ENCODE measurements around the gene OR52I1. TPM values are rescaled to one million over a fixed set of nuclear protein-coding genes. Genes with fewer than 3 reads are reported as not detected.

Gene OR52I1
- total RNA-seq, 4 donors from 2014 or later, result not detected

DNA sequence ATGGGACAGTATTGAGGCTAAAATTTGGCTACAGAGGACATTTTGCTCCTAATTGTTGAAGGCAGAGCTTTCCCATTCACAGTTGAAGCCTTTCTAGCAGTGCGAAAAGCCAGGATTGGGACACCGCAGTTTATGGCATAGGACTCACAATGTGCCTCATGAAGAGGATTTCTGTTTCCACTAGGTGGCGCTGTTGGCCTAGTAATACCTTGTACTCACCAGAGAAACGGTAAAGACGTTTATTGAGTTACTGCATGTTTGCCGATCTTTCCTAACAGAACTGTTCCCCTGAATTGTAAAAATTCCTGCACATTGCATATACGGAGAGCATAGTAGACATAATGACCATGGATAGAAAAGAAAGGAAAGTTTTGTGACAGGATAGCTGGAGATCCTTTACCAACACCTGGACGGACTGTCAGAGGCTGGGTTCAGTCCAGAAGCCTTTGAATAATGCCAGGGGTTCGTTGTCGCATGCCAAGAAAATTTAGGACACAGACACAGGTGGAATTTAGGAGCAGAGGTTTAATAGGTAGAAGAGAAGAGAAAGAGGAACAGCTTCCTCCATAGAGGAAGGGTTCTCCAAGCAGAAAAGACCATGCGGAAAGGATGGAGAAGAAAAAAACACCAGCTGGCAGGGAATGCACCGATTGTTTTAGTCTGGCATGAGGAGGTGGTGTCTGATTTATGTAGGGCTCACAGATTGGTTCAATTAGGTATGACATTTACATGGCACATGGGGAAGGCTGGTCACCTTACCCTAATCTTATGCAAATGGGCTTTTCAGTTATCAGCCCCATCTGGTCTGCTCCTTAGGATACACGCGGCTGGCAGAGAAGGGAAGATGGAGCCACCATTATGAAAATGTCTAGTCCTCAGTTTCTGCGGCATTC is 32.6 kb downstream of the OR52I1 start:
- no peaks in the 10 kb centered on the region for H3K9me3 ChIP-seq
- DNase-seq, result peak; percentile 23 to 32
- no peaks in the 10 kb centered on the region for H3K36me3 ChIP-seq
- TF ChIP-seq POLR2A (IDR thresholded peaks at IDR 0.05), result no peak
- TF ChIP-seq, protein P1, sequence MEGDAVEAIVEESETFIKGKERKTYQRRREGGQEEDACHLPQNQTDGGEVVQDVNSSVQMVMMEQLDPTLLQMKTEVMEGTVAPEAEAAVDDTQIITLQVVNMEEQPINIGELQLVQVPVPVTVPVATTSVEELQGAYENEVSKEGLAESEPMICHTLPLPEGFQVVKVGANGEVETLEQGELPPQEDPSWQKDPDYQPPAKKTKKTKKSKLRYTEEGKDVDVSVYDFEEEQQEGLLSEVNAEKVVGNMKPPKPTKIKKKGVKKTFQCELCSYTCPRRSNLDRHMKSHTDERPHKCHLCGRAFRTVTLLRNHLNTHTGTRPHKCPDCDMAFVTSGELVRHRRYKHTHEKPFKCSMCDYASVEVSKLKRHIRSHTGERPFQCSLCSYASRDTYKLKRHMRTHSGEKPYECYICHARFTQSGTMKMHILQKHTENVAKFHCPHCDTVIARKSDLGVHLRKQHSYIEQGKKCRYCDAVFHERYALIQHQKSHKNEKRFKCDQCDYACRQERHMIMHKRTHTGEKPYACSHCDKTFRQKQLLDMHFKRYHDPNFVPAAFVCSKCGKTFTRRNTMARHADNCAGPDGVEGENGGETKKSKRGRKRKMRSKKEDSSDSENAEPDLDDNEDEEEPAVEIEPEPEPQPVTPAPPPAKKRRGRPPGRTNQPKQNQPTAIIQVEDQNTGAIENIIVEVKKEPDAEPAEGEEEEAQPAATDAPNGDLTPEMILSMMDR (IDR thresholded peaks at IDR 0.05), result peak; percentile 31 to 46 (median 40)
- H3K27ac ChIP-seq, result no peak overlapping the region
- H3K27me3 ChIP-seq, result no peaks in the 10 kb centered on the region
- H3K4me3 ChIP-seq, result no peak overlapping the region
- intact Hi-C loops (cut with DNase I; ENCODE audit: low total_unique reads), result no loop called here
- H3K4me1 ChIP-seq, result no peaks in the 10 kb centered on the region

DNA sequence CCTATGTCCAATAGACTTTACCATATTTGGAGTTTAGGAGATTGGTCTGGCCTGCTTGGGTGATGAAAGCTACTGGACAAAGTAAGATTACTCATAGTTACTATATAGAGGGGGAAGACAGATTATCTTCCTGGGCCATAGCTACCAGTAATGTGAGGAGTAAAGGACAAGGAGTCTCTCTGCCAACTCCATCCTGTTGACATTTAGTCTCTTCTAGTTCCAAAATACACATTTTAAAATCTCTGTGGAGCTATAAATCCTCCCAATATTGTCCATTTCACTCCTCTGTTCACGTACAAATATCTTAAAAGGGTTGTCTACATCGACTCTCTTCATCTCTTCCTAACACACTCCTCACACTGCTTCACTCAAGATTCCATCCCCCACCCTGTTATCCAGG is 42.3 kb downstream of the OR52I1 start:
- Histone ChIP-seq H3K4me1 (no peaks in the 10 kb centered on the region), H3K27ac (no peak overlapping the region), H3K4me3 (no peak overlapping the region), H3K36me3 (no peaks in the 10 kb centered on the region), H3K9me3 (no peaks in the 10 kb centered on the region), H3K27me3 (no peaks in the 10 kb centered on the region)
- intact Hi-C loops (cut with DNase I; ENCODE audit: low total_unique reads), result no loop called here
- TF ChIP-seq, protein P1 (IDR thresholded peaks at IDR 0.05), result no peak
- no peak for TF ChIP-seq POLR2A (IDR thresholded peaks at IDR 0.05)
- DNase-seq, result no peak

DNA sequence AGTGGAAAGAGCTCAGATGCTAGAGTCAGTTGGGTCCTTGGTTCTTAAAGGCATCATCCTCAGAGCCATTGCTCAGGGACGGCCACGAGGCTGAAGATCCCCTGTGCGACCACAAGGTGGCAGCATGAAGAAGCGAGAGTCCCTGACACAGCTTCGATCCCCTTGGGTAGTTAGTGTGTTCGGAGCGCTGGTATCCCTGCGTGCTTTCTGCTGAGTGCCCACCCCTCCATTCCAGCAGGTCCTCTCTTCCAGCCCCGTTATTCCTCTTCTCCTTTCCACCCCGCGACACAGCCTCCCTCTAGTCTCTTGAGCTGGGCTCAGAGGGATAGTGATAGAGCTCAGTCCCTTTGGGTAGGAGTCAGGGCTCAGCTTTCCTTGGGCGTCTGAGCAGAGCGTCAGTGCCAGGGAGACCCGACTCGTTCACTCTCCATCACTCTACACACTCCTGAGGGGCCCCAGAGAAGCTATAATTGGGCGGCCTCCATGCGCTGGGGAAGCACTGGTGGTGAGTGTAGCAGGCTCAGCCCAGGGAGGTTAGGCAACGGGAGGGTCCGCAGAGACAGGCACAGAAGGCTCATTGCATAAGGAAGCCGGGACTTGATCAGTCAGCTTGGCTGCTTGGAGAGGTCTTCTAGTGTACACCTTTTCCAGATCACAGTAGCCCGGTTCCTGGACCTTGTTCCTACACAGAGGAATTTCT is 43.3 kb downstream of the OR52I1 start, which contains the start of gene OR51D1:
TSS of gene OR51D1 (plus strand) at position 516 of the 700 bp plus-strand sequence. CDS start 2,314 bp downstream, outside the sequence.
- H3K27me3 ChIP-seq, result no peaks in the 10 kb centered on the region
- intact Hi-C loops (cut with DNase I; ENCODE audit: low total_unique reads), result no loop called here
- H3K27ac ChIP-seq, result no peak within 1 kb of the TSS
- H3K9me3 ChIP-seq, result no peaks in the 10 kb centered on the region
- TF ChIP-seq, protein P1 (IDR thresholded peaks at IDR 0.05), result peak; percentile 67 to 82 (median 74)
- no peak for TF ChIP-seq POLR2A (IDR thresholded peaks at IDR 0.05)
- H3K4me1 ChIP-seq, result no peaks in the 10 kb centered on the region
- H3K4me3 ChIP-seq, result peak within 1 kb of the TSS in 1 of 2 donors; percentile 18
- no peaks in the 10 kb centered on the region for H3K36me3 ChIP-seq
- DNase-seq, result peak; percentile 53 to 61

DNA sequence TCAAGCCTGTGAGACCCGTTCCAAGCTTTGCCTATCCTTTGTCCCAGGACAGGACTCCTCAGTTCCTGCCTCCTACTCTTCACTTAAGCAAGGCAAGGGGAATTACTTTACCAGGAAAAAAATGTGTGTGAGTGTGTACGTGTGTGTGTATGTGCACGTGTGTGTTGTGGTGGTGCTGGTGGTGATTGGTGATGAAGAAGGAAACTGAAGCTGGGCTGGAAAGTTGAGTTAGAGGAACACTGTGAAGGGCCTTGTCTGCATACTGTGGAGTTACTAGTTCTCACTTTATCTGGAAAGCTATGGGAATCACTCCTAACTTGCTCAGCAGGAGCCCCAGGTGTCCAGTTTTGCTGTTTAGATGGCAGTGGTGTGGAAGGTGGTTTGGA is 43.8 kb downstream of the OR52I1 start:
- Histone ChIP-seq H3K36me3 (no peaks in the 10 kb centered on the region), H3K4me3 (no peak overlapping the region), H3K4me1 (no peaks in the 10 kb centered on the region), H3K27ac (no peak overlapping the region), H3K9me3 (no peaks in the 10 kb centered on the region), H3K27me3 (no peaks in the 10 kb centered on the region)
- TF ChIP-seq POLR2A (IDR thresholded peaks at IDR 0.05), result no peak
- TF ChIP-seq, protein P1 (IDR thresholded peaks at IDR 0.05), result no peak
- DNase-seq, result no peak
- intact Hi-C loops (cut with DNase I; ENCODE audit: low total_unique reads), result no loop called here

DNA sequence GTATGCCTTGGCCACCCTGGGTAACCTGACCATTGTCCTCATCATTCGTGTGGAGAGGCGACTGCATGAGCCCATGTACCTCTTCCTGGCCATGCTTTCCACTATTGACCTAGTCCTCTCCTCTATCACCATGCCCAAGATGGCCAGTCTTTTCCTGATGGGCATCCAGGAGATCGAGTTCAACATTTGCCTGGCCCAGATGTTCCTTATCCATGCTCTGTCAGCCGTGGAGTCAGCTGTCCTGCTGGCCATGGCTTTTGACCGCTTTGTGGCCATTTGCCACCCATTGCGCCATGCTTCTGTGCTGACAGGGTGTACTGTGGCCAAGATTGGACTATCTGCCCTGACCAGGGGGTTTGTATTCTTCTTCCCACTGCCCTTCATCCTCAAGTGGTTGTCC is 46.1 kb downstream of the OR52I1 start:
- TF ChIP-seq, protein P1 (IDR thresholded peaks at IDR 0.05), result no peak
- TF ChIP-seq POLR2A (IDR thresholded peaks at IDR 0.05), result no peak
- Histone ChIP-seq H3K27me3 (no peaks in the 10 kb centered on the region), H3K36me3 (no peaks in the 10 kb centered on the region), H3K4me1 (no peaks in the 10 kb centered on the region), H3K27ac (no peak overlapping the region), H3K9me3 (no peaks in the 10 kb centered on the region), H3K4me3 (no peak overlapping the region)
- DNase-seq, result no peak
- intact Hi-C loops (cut with DNase I; ENCODE audit: low total_unique reads), result no loop called here

Data from uterus (tissue), 4 donors.